Measurements from ENCODE around the gene AGBL3.

AGBL3 gene

GRCh38 chr7:134986363-134987251, at the start of gene AGBL3:
TSS of gene AGBL3 (plus strand) at chr7:134986508. CDS start at chr7:134987934, 1,426 bp downstream.
- in situ Hi-C loops (cut with MboI; ENCODE audit: low sequenced_read_pairs): no loop called here

GRCh38 chr7:134936893-134937510, 49.3 kb upstream of the AGBL3 start:
- in situ Hi-C loops (cut with MboI; ENCODE audit: low sequenced_read_pairs): no loop called here

- in situ Hi-C loops (cut with MboI; ENCODE audit: low sequenced_read_pairs): no loop called here
Measured at GRCh38 chr7:134938141-134938540, 48.2 kb upstream of the AGBL3 start.

GRCh38 chr7:134939136-134939535, 47.2 kb upstream of the AGBL3 start:
- in situ Hi-C loops (cut with MboI; ENCODE audit: low sequenced_read_pairs): no loop called here

GRCh38 chr7:134940729-134941128, 45.6 kb upstream of the AGBL3 start:
- in situ Hi-C loops (cut with MboI; ENCODE audit: low sequenced_read_pairs): no loop called here

- in situ Hi-C loops (cut with MboI; ENCODE audit: low sequenced_read_pairs): no loop called here
Measured at GRCh38 chr7:134941185-134941900, 45.0 kb upstream of the AGBL3 start.

- in situ Hi-C loops (cut with MboI; ENCODE audit: low sequenced_read_pairs): no loop called here
Measured at GRCh38 chr7:134941952-134942351, 44.4 kb upstream of the AGBL3 start.

- in situ Hi-C loops (cut with MboI; ENCODE audit: low sequenced_read_pairs): no loop called here
Measured at GRCh38 chr7:134942690-134943466, 43.4 kb upstream of the AGBL3 start.

GRCh38 chr7:134943785-134944400, 42.4 kb upstream of the AGBL3 start:
- in situ Hi-C loops (cut with MboI; ENCODE audit: low sequenced_read_pairs): no loop called here

GRCh38 chr7:134945691-134946090, 40.6 kb upstream of the AGBL3 start:
- in situ Hi-C loops (cut with MboI; ENCODE audit: low sequenced_read_pairs): no loop called here

- in situ Hi-C loops (cut with MboI; ENCODE audit: low sequenced_read_pairs): no loop called here
Measured at GRCh38 chr7:134946260-134946659, 40.0 kb upstream of the AGBL3 start.

- in situ Hi-C loops (cut with MboI; ENCODE audit: low sequenced_read_pairs): no loop called here
Measured at GRCh38 chr7:134947329-134947728, 39.0 kb upstream of the AGBL3 start.

- in situ Hi-C loops (cut with MboI; ENCODE audit: low sequenced_read_pairs): no loop called here
Measured at GRCh38 chr7:134947831-134948230, 38.5 kb upstream of the AGBL3 start.

- in situ Hi-C loops (cut with MboI; ENCODE audit: low sequenced_read_pairs): no loop called here
Measured at GRCh38 chr7:134948246-134948645, 38.1 kb upstream of the AGBL3 start.

- in situ Hi-C loops (cut with MboI; ENCODE audit: low sequenced_read_pairs): no loop called here
Measured at GRCh38 chr7:134948736-134949135, 37.6 kb upstream of the AGBL3 start.

- in situ Hi-C loops (cut with MboI; ENCODE audit: low sequenced_read_pairs): no loop called here
Measured at GRCh38 chr7:134949171-134949570, 37.1 kb upstream of the AGBL3 start.

- in situ Hi-C loops (cut with MboI; ENCODE audit: low sequenced_read_pairs): no loop called here
Measured at GRCh38 chr7:134954197-134955082, 31.9 kb upstream of the AGBL3 start.

GRCh38 chr7:134957005-134957404, 29.3 kb upstream of the AGBL3 start:
- in situ Hi-C loops (cut with MboI; ENCODE audit: low sequenced_read_pairs): no loop called here

GRCh38 chr7:134959810-134960209, 26.5 kb upstream of the AGBL3 start:
- in situ Hi-C loops (cut with MboI; ENCODE audit: low sequenced_read_pairs): no loop called here

Data from hTERT RPE-1 (cell line).